Measurements from ENCODE around the gene LRRC28.
"Not testable (repeated sequence)": the region's sequence is repeated elsewhere in the genome, so short reads cannot be mapped to it uniquely, and the experiment has no call there.

LRRC28 gene

GRCh38 chr15:99396375-99396774 is 145.1 kb downstream of the LRRC28 start:
- no peak for DNase-seq (ENCODE audit: low spot score)

GRCh38 chr15:99399061-99399460 is 147.8 kb downstream of the LRRC28 start:
- DNase-seq (ENCODE audit: low spot score) = no peak

GRCh38 chr15:99399618-99400017 is 148.3 kb downstream of the LRRC28 start:
- no peak for DNase-seq (ENCODE audit: low spot score)

- DNase-seq (ENCODE audit: low spot score) = not testable (repeated sequence)
These were observed 149.9 kb downstream of the LRRC28 start for GRCh38 chr15:99401216-99401615.

- no peak for DNase-seq (ENCODE audit: low spot score)
These were observed 150.9 kb downstream of the LRRC28 start for GRCh38 chr15:99402014-99402729.

- no peak for DNase-seq (ENCODE audit: low spot score)
These were observed 152.3 kb downstream of the LRRC28 start for GRCh38 chr15:99403597-99403996.

GRCh38 chr15:99404454-99404853 is 153.2 kb downstream of the LRRC28 start:
- no peak for DNase-seq (ENCODE audit: low spot score)

- DNase-seq (ENCODE audit: low spot score) = no peak
These were observed 154.8 kb downstream of the LRRC28 start for GRCh38 chr15:99406120-99406519.

GRCh38 chr15:99406716-99407487 is 155.6 kb downstream of the LRRC28 start:
- no peak for DNase-seq (ENCODE audit: low spot score)

- no peak for DNase-seq (ENCODE audit: low spot score)
These were observed 156.4 kb downstream of the LRRC28 start for GRCh38 chr15:99407716-99408115.

- no peak for DNase-seq (ENCODE audit: low spot score)
These were observed 157.2 kb downstream of the LRRC28 start for GRCh38 chr15:99408236-99409096.

- peak; percentile 37 for DNase-seq (ENCODE audit: low spot score)
These were observed 157.8 kb downstream of the LRRC28 start for GRCh38 chr15:99409097-99409473.

- DNase-seq (ENCODE audit: low spot score) = no peak
These were observed 158.3 kb downstream of the LRRC28 start for GRCh38 chr15:99409560-99409959.

- DNase-seq (ENCODE audit: low spot score) = no peak
These were observed 159.2 kb downstream of the LRRC28 start for GRCh38 chr15:99410477-99410876.

GRCh38 chr15:99411234-99411633 is 160.0 kb downstream of the LRRC28 start:
- DNase-seq (ENCODE audit: low spot score) = no peak

GRCh38 chr15:99412082-99412481 is 160.8 kb downstream of the LRRC28 start:
- DNase-seq (ENCODE audit: low spot score) = no peak

- DNase-seq (ENCODE audit: low spot score) = no peak
These were observed 161.3 kb downstream of the LRRC28 start for GRCh38 chr15:99412626-99413025.

GRCh38 chr15:99413955-99414754 is 162.9 kb downstream of the LRRC28 start:
- no peak for DNase-seq (ENCODE audit: low spot score)

GRCh38 chr15:99414755-99415731 is 163.8 kb downstream of the LRRC28 start:
- DNase-seq (ENCODE audit: low spot score) = no peak

Data from NAMALWA (cell line).